Cardiac septum (tissue), 1 donor: Measurements from ENCODE around the gene ANAPC1. TPM values are rescaled to one million over a fixed set of nuclear protein-coding genes. Genes with fewer than 3 reads are reported as not detected.
"Not testable (repeated sequence)": the region's sequence is repeated elsewhere in the genome, so short reads cannot be mapped to it uniquely, and the experiment has no call there.

Experiments used
- DNase-seq: peaks from one replicate; pipeline ENCODE4 v3.0.0-alpha.2; 2020; ENCODE audit warnings: low spot score
- intact Hi-C: fragments of 100-400 bp; cut with DNase I; formaldehyde crosslinking; loops from one replicate; pipeline ENCODE4 v1.14.0; 2022
- total RNA-seq: library from RNA; stranded (reverse); fragmentation: NEBNext Ultra II Directional; extraction: Animal tissue kit (Norgen Biotek cat#: 25700); gene quantifications from one replicate; pipeline ENCODE4 v1.2.1, GENCODE V29; 2021
- donor health status: DM: no; HTN: no; CAD: no.

Gene ANAPC1
- total RNA-seq, 1 donor from 2014 or later, result 21.1 TPM

DNA sequence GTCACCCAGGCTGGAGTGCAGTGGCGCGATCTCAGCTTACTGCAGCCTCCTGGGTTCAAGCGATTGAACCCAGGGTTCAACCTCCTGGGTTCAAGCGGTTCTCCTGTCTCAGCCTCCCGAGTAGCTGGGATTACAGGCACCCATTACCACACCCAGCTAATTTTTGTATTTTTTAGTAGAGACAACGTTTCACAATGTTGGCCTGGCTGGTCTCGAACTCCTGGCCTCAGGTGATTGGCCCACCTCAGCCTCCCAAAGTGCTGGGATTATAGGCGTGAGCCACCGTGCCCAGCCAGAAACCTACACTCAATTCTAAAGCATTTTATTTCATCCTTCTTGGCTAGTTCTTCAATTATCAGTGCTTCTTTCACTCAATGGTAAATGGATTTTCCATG, 21.5 kb upstream of the ANAPC1 start:
- DNase-seq, intact Hi-C loops: not testable (repeated sequence)

- intact Hi-C loops, result no loop called here
- DNase-seq, result no peak
These were observed 20.9 kb upstream of the ANAPC1 start for GRCh38 chr2:111904726-111905474.

DNA sequence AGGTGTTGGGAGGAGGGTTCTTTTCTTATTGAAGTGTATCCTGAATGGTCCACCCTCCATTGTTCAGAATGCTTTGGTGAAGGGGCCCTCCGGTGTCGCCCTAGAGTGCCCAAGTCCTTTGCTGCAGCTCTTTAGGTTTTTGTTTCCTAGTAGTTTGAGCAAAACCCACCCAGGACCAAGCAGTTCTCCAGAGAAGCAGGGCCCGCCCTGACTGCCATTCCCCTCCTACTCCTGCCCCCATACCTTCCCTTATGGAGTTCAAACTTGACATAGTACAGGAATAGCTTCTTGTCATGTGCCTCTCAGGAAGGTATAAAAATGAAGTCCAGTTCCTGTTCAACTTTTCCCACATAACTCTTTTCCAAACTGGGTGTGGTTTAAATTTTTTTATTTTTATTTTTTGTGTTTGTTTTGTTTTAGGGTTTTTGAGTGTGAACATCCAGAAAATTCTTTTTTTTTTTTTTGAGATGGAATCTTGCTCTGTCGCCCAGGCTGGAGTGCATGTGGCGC, 20.0 kb upstream of the ANAPC1 start:
- DNase-seq, result no peak
- intact Hi-C loops, result no loop called here

DNA sequence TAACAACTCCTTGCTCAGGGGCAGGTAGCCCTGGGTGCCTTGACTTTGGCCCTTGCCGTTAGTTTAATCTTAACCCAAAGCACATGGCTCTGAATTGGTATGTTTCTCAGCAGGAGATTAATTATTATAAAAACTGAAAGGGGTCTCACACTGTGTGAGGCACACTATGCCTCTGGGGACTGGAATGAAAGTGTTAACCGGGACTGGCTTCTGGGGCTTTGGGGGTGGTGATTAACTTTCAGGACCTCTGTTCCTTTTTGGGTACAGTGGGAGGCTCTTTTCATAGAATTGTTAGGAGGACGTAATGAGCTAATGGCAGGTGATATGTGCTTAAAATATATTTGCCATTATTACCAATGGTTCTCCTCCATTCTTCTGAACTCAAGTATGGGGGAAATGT, 19.5 kb upstream of the ANAPC1 start:
- intact Hi-C loops, result no loop called here
- DNase-seq, result no peak

GRCh38 chr2:111900859-111901258, 16.9 kb upstream of the ANAPC1 start:
- no peak for DNase-seq
- intact Hi-C loops, result no loop called here

DNA sequence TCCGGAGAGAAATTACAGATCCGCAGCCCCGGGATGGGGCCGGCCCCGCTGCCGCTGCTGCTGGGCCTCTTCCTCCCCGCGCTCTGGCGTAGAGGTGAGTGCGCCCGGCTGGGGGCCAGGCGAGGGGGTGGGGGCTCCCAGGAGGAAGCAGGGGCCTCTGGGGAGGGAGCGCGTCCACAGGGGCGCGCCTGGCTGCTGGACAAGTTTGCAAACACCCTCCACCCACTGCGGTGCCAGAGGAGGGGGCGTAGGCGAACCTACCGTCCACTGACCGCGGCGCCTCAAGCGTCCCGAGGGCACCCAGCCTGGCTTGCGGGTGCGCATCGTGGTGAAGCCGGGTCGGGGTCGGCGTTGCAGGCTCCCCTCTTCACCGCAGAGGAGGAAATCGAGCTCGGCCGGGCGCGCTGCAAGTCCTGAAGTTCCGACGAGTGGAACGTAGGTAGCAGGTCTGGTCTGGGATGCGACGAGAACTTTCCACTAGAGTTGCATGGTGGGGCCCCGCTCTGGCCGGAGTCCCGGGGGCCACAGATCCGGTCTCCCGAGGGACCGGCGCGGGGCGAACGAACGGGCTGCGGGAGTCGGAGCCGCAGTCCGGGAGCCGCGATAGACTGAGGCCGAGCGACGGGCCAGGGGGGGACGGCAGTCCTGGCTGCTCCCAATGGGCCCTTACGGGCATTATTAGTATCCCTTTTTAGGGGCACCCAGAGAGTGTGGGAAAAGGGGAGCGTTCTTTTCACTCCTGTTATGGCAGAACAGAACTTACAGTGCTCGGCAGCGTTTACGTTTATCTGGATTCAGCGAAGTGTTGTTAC, 14.9 kb upstream of the ANAPC1 start:
- intact Hi-C loops, result loop anchor here (2.0 to 10.0 kb wide), 5 partner anchors 48 to 536 kb away; partner anchors contain the start of genes RGPD8 and ZC3H8
- DNase-seq, result no peak

DNA sequence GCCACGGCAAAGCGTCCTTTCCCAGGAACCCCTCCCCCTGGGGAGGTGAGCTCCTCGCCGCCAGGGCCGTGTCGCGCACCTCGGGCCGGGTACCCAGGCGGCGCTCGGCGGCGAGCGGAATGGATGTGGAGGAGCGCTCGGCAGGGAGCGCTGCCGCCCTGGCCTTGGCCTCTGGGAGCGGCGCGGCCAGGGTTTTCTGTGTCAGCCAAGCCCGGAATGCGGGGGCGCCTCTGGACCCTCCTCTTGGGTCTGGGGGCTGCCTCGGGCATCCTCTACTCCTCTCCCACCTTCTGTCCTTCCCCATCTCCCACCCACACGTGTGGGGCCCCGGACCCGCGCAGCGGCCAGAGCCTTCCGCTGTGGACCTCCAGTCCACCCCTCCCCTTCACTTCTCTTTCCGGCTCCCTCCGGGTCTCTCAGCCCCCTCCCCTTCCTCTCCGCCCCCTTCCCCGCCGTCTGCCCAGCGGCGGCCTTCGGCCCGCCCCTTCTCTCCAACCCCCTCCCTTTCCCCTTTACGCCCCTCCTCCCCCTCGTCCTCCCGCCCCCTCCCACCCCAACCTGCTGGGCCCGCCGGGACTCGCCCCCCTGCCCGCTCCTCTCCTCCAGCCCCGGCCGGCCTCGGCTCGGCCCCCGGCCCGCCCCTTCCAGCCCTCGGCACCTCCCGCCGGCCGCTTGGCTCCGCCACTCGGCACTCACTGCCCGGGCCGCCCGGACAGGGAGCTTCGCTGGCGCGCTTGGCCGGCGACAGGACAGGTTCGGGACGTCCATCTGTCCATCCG, 14.1 kb upstream of the ANAPC1 start, which contains the start of gene MERTK:
TSS of gene MERTK (plus strand) at position 684 of the 779 bp plus-strand sequence. CDS start 129 bp downstream, outside the sequence.
- intact Hi-C loops, result loop anchor here (2.0 to 10.0 kb wide), 5 partner anchors 49 to 537 kb away; partner anchors contain the start of genes RGPD8 and ZC3H8
- peak; percentile 94 for DNase-seq

DNA sequence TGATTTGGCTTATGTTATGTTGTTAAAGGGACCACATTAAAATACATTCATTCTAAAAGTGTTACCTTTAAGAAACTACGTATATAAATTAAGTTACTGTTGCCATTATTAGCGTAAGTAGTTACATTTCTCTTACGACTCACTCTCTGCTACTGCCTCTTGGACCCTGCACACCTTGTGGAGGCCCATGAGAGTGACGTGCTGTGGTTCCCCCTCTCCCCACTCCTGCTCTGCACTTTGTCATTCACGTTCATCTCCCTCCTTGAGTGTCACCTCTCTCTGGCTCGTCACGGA, 13.6 kb upstream of the ANAPC1 start:
- DNase-seq, result no peak
- intact Hi-C loops, result loop anchor here (5.0 to 10.0 kb wide), 3 partner anchors 50 to 537 kb away; partner anchors contain the start of genes RGPD8 and ZC3H8

DNA sequence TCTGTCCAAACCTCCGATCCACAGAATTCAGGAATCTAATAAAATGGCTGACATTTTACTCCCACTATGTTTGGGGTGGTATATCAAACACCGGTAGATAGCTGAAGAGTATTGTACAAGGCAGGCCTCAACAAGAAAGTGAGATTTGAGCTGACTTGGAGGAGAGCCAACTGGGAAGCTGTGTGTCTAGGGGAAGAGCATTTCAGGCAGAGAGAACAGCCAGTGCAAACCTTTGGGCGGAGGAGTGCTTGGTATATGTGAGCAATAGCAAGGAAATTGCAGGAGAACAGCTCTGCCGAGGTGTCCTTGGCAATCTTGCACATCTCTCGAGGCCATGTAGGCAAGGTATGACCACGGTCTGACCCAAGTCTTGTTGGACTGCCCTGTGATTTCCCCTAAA, 12.6 kb upstream of the ANAPC1 start:
- no peak for DNase-seq
- intact Hi-C loops, result loop anchor here (5.0 to 10.0 kb wide), 3 partner anchors 51 to 538 kb away; partner anchors contain the start of genes RGPD8 and ZC3H8

DNA sequence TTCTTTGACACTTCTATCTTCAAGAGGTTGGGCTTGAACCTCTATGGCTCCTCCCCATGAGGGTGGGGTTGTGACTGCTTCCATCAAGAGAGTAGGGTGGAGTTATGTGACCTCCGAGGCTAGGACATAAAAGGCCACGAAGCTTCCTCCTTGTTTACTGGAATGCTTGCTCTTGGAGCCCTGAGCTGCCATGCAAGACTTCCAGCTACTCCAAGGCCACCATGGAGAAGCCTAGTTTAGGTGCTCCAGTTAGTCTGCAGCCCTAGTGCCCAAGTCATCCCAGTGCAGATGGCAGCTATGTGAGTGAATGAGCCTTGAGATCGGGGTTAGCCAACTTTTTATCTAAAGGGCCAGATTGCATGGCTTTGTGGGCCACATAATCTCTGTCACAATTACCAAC, 12.0 kb upstream of the ANAPC1 start:
- no peak for DNase-seq

GRCh38 chr2:111884592-111884964, 585 bp upstream of the ANAPC1 start:
- no peak for DNase-seq
- intact Hi-C loops, result no loop called here

More for the DNA sequence above, 12.0 kb upstream of the ANAPC1 start:
- intact Hi-C loops, result loop anchor here (5.0 to 10.0 kb wide), 3 partner anchors 51 to 539 kb away; partner anchors contain the start of genes RGPD8 and ZC3H8

GRCh38 chr2:111872806-111873205, 11.2 kb downstream of the ANAPC1 start:
- intact Hi-C loops, result not testable (repeated sequence)

DNA sequence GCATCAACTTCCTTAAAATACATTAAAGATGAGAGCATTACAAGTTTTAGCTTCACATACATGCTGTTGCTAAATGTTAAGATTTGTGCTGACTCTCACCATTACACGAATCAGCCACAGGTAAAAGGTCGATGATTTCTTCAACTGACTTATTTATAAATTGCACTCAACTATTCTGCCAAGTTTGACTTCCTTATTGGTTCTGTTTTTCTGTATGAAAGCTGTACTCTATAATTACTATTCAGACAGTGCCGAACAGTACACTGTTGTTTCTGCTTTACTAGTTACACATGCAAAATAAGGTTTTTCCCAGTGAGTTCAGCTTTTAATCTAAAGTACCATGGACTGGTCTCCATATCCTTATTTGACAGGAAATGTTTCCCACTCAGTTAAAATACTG, 18.9 kb downstream of the ANAPC1 start:
- intact Hi-C loops, DNase-seq: not testable (repeated sequence)

More at GRCh38 chr2:111872806-111873205, 11.2 kb downstream of the ANAPC1 start:
- DNase-seq, result not testable (repeated sequence)

- intact Hi-C loops, DNase-seq: not testable (repeated sequence)
These were observed 24.0 kb downstream of the ANAPC1 start for GRCh38 chr2:111860005-111860404.

GRCh38 chr2:111852544-111852943, 31.4 kb downstream of the ANAPC1 start:
- DNase-seq, intact Hi-C loops: not testable (repeated sequence)

GRCh38 chr2:111850646-111851045, 33.3 kb downstream of the ANAPC1 start:
- DNase-seq, intact Hi-C loops: not testable (repeated sequence)

GRCh38 chr2:111839625-111840282, 44.2 kb downstream of the ANAPC1 start:
- intact Hi-C loops, DNase-seq: not testable (repeated sequence)

DNA sequence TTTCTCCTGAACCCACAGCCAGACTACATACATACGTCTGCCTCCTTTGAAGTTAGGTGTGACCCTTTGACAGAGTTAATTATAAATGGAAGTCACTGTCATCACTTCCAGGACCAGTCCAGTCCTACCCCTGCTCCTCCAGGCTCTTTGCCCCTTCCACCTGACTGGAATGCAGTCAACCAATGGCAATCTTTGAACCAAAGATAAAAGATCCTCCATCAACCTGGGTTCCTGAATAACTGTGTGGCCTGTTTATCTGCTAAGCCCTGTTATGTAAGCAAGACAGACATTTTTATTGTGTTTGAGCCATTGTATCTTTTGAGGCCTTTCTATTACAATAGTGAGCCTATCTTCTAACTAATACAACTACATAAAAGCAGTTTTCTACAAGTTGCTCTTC, 45.0 kb downstream of the ANAPC1 start:
- intact Hi-C loops, DNase-seq: not testable (repeated sequence)

DNA sequence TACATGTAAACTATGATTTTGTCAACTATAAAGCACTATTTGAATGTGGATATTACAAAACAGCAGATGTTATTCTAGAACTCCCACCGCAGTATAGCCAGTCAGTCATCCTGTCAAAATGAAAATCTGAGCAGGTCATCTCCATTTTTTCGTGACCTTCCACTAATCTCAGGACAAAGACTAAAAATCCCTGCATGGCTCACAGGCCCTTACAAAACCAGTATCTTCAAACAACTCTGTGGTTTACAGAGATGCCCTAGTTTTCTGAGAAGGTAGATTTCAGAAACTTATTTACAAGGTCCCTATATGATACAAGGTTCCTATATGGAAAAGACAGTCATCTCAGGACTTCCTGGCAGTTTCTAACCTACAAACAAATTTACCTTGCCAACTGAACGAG, 49.8 kb downstream of the ANAPC1 start:
- DNase-seq, intact Hi-C loops: not testable (repeated sequence)
